Raji (cell line): Measurements from ENCODE around the gene LINGO3.

ENCODE experiments used
- POLR2A ChIP-seq: IDR thresholded peaks from 2 replicates; pipeline ENCODE4 v1.6.1; 2011; ENCODE audit warnings: low read depth, low read length, control low read depth; ENCODE audit not compliant: insufficient read depth

Gene LINGO3

DNA sequence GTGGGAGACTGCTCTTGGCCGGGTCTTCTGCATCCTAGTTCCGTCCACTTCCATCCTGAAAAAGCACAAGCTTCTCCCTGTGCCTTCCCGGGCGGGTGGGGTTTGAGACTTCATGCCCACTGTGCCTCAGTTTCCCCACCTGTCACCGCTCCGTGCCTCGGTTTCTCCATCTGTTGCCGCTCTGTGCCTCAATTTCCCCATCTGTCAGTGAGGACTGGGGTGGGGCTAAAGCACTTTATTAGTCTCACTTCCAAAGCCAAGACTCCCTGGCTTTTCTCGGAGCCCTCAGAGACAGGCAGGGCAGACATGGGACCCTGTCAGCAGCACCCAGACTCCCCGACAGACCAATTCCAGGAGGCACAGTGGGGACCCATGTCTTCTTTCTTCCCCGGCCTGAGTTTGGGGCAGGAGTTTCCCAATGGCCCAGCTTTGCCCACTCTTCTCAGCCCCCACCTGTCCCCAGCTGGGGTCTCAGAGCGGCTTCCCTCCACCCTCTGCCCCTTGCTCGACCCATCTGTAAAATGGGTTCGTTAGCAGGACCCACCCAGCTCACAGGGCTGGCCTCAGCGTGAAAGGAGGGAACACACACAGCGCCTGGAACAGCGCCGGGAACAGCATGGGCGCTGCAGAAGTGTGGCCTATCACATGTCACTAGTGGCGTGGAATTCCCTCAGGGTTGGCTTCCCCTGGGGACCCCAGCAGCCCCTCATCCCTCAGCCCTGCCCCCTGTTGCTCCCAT lies 21.4 kb downstream of the LINGO3 start:
- no peak for TF ChIP-seq POLR2A

DNA sequence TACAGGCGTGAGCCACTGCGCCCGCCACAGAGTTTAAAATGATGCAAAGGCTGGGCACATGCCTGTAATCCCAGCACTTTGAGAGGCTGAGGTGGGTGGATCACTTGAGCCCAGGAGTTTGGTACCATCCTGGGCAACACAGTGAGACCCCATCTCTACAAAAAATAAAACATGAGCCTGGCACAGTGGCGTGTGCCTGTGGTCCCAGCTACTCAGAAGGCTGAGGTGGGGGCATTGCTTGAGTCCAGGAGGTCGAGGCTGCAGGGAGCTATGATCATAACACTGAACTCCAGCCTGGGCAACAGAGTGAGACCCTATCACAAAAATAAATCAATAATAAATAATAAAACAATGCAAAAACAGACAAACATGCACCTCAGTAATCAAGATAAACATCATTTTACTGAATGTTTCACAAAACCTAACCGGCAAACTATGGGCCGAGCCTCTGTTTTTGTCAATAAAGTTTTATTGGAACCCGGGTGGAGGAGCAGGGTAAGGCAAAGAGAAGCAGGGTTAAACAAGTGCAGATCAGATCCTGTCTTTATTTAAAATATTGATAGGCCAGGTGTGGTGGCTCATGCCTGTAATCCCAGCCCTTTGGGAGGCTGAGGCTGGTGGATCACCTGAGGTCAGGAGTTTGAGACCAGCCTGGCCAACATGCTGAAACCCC lies 24.0 kb downstream of the LINGO3 start:
- no peak for TF ChIP-seq POLR2A

DNA sequence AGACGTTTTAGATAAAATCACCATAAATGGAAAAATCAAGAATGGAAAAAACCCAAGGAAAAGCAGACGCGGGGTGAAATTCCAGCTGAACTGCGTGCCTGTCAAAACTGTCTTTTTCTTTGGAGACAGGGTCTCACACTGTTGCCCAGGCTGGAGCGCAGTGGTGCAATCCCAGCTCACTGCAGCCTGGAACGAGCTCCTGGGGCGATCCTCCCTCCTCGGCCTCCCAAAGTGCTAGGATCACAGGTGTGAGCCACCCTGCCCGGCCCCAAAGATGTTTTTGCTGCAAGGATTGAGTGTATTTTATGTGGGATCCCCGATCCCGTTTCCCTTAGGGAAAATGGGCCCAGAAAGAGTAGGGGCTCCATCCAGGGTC lies 25.1 kb downstream of the LINGO3 start:
- no peak for TF ChIP-seq POLR2A

DNA sequence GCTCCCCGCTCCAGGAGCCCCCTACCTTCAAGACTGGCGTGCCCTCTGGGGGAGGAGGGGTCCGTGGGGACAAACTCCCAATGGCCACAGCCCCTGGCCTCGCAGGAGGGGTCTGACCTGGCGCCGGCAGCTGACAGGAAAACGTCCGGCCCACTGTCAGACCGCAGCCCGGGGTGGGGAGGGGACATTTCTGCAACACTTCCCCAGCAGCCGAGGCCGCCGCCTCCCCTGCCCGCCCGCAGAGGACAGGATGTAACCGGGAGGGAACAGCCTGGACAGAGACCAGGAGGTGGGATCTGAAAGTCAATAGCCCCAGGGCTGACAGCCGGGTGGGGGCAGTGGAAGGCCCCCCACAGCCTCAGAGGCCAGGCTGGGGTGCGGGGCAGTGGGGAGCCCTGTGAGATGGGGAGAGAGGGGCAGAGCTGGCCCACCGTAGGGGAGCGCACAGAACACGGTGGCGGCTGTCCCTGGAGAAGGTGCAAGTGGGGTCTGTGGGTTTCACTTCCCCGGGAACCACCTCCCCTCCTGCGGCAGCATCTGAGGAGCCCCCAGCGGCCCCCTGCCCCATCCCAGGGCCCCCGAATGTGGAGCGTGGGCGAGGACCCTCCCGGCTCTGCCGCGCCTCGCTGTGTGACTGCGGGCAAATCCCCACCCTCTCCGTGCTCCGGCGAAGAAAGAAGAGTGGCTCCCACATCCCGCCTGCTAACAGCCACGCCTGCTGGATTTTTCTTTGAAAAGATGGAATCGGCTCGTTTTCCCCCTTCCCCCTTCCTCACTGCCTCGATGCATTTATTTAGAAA lies 25.7 kb downstream of the LINGO3 start, which contains the start of gene PEAK3:
Gene PEAK3 (minus strand): TSS at position 114 of the 800 bp plus-strand sequence. CDS start 1,244 bp downstream, outside the sequence.
- TF ChIP-seq POLR2A = no peak

DNA sequence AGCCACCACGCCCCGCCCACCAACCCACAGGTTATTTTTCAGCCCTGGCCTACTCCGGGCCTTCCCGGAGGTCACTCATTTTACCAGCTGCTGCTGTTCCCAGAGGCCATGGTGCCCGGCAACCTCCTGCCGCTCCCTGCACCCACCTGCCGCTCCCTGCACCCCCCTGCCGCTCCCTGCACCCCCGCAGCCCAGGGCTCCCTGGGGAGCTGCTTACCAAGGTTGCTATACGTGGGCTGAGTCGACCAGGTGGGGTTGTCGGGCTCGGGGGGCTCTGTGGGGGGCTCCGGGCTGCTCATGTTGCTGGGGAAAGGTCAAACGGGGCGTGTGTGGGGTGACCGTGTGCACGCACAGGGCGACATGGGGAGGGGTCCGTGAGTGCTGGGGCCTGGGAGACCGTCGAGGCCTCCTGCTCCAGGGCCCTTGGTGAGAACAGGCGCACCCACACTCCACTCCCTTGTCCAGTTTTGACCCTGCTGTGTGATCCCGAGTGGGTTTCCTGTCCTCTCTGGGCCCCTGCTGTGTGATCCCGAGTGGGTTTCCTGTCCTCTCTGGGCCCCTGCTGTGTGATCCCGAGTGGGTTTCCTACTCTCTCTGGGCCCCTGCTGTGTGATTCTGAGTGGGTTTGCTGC lies 27.2 kb downstream of the LINGO3 start:
- no peak for TF ChIP-seq POLR2A

DNA sequence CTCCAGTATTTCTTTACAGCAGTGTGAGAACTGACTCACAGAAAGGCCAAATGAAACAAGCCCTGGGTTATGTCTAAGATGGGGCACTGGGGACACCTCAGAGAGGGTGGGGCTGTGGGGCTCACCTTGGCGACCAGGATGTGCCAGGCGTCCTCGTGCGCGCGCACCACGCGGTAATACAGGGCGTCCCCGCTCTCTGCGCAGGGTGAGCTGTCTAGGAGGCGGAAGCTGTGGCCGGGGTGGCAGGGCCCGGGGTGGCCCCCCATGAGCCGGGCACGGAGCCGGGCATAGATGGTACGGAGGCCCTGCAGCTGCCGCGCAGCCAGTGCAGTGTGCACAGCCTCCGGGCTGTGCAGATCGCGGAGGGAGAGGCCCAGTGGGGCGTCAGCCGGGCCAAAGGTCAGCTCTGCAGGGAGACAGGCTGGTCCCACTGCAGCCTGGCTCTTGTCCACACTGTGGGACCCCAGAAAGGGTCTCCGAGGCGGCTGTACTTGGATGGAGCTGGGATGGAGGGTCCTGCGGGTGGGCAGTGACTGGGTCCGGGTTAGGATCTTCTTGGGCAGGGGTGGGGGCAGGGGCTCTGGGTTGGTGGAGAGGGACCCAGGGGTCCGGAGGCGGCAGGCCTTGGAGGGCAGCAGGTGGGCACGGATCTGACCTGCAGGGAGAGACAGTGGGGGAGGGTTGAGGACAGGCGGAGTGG lies 29.3 kb downstream of the LINGO3 start:
- TF ChIP-seq POLR2A = no peak

DNA sequence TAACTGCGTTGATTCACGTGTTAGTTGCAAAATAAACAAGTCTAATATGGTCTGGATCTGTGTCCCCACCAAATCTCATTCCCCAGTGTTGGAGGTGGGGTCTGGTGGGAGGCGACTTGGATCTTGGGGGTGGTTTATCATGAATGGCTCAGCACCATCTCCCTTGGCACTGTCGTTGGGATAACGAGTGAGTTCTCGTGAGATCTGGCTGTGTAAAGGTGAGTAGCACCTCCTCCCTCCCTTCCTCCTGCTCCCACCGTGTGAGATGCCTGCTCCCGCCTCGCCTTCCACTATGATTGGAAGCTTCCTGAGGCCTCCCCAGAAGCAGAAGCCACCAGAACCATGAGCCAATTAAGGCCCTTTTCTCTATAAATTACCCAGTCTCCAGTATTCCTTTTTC lies 30.8 kb downstream of the LINGO3 start:
- no peak for TF ChIP-seq POLR2A

DNA sequence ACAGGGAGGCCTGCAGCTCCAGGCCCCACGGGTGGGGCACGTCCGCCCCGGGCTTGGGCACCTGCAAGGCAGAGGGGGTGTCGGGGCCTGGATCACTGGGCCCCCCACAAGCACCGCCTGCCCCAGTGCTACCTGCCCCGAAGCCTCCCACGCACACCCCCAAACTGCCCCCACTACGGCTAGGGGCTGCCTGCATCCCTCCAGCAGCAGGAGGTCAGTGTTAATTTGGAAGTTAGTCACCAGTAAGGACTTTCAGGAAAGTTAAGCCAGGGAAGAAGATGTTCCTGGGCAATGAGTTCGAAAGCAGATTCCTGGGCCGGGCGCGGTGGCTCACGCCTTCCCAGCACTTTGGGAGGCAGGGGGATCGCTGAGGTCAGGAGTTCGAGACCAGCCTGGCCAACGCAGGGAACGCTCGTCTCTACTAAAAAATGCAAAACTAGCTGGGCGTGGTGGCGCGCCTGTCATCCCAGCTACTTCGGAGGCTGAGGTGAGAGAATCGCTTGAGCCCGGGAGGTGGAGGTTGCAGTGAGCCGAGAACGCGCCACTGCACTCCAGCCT lies 31.4 kb downstream of the LINGO3 start:
- no peak for TF ChIP-seq POLR2A

DNA sequence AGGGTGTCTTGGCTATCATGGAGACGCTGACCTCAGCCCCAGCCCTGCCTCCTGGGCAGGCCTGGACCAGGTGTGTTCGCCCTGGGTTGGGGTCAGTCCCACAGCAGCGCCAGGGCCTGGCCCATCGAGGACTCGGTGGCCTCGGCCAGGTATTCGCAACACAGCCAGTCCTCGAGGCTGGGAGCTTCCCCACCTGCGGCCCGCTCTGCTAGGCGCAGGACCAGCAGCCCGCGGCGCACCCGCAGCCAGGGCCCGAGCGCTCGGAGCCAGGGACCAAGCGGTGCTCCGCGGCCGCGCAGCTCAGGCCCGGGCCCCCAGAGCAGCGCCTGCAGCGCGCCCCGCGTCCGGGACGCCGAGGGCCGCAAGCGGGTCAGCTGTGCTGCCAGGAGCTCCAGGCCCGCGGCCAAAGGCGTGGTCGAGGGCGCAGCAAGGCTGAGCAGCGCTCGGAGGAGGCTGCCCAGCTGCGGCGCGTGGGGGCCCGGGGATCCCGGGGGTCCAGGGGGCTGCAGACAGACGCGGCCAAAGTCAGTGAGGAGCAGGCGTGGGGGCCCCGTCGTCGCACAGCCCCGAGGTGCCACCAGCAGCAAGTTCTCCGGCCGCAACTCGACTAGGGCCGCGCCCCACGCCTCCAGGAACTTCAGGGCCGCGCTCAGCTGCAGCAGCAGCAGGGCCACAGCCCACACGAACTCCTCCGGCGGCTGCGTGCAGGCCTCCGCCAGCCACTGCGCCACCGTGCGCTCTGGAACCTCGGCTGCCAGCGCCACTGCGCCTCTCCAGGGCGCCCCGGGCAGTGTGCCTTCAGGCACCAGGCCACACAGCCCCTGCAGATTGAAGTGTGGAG lies 32.1 kb downstream of the LINGO3 start:
- no peak for TF ChIP-seq POLR2A

DNA sequence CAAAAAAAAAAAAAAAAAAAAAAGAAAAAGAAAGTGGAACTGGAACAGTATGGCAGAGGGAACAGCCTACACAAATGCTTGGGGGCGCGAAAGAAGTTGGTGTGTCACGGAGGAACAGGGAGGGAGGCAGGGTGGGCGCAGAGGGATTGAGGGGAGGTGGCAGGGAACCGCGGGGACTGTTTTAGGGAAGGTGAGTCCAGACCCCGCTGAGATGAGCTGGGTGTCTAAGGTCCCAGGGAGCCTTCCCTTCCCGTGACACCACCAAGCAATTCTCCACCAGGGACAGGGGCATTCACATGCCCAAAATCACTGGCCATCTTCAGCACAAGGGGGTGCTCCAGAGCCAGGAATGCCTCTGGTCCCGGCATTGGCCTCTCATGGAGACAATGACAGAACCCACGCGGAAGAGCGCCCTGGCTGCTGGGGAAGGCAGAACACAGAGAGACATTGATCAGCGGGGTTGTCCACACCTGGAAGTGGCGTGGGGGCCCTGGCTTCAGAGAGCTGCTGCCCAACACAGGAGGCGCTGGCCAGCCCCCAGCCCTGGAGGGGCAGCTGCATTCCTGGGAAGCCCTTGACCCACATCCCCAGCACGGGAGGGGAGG lies 32.9 kb downstream of the LINGO3 start:
- no peak for TF ChIP-seq POLR2A

DNA sequence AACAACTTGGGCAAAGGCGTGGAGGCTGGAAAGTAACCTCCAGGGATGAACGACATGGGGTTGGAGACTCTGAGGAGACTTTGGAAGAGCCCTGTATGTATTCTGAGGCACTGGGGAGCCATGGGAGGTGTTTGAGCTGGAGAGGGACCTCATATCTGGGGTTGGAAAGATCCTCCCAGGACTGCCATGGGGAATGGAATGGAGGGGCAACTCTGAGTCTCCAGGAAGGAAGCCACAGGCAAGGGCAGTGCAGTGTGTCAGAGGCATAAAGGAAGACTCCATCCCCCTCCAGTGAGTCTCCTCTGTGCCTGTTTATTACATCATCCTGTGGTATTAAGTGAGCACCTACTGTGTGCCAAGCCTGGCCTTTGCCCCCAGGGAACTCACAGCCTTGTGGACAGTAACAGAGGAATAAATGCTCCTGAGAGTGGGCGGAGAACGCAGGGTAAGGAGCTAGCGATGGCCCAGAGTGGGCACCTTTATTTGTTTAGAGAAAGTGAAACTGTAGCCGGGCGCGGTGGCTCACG lies 33.7 kb downstream of the LINGO3 start:
- no peak for TF ChIP-seq POLR2A

DNA sequence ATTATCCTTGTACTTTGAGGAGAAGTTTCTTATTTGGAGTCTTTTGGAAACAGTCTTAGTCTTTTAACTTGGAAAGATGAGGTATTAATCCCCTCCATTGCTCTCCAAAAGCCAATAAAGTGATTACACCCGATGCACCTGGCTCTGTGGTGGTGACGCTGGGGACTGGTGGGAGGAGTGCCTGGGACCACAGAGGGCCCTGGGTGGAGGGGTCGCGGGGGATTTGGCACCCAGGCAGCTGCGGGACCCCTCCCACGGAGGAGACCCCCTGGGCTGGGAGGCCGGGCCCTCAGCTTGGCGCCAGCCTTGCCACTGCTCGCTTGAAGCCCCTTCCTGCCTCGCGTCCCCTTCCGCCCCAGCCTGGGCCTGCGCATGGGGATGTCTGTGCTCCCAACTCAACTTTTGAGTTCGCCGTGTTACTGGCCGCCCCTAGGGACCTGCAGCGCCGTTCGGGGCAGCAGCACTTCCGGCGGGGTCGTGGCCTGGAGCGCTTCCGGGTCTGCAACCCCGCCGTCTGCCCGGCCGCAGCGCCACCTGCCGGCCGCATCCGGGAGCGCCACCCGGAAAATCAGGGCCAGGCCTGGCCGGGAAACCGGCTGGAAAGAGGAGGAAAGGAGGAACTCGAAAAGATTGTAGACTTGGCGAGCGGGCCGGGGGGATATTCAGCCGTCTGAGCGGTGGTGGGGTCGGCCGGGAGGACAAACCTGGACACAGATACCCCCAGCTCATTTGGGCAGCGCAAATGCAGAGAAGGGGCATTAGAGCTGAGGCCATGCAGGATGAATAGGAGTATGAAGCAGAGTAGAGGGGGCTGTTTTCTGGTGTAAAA lies 34.4 kb downstream of the LINGO3 start:
- peak; percentile 66 for TF ChIP-seq POLR2A
